Femur (tissue), 1 donor: ENCODE measurements around the gene ATP8B1.

Source experiments
- DNase-seq: peaks from one replicate; pipeline ENCODE4 v3.0.0-alpha.2; 2017

The ATP8B1 gene

DNA sequence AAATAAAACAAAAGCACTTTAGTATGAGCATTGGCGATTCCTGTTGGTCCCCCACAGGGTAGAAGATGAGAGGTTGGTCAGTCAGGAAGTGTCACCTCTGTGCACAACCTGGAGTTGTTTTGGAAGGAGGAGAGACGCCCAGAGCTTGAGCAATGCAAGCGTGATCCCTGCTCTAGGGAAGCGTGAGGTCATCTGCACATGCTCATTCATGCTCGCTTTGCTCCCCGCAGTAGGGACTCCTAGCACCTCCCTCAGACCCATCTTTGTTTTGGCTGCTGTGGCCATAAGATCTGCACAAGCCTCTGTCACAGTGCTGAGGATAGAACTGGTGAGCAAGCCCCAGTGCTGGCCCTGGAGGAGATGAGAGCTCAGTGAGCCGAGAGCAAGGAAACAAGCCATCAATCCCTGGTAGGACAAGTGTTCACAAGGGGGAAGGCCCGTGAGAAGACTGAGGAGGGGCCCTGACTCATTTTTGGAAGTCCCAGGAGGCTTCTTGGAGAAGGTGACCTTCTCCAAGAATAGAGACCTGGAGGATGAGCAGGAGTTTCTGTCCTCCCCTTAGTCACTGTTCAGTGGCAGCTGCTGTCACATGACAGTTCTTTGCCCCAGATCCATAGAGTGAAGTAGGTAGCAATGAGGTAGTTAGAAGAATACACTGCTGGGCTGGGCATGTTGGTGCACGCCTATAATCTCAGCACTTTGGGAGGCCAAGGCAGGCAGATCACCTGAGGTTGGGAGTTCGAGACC is 13.3 kb upstream of the ATP8B1 start:
- no peak for DNase-seq

DNA sequence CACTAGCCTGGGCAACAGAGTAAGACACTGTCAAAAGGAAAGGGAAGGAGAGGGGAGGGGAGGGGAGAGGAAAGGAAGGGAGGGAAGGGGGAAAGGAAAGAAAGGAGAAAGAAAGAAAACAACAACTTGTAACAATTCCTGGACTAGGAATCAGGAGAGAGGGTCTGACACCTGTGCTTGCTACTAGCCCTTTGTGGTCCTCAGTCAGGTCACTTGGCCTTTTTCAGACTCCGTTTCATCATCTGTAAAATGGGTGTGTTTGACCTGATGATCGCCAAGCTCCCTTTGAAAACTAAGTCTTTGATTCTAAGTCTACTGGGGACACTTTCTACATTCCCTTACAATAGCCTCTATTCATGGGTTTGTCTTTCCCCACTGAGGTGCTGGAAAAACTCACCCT is 11.4 kb upstream of the ATP8B1 start:
- DNase-seq = no peak

- DNase-seq = no peak
Measured at GRCh38 chr18:57813245-57813644, 10.1 kb upstream of the ATP8B1 start.

GRCh38 chr18:57812126-57812477 is 9.0 kb upstream of the ATP8B1 start:
- DNase-seq = no peak

DNA sequence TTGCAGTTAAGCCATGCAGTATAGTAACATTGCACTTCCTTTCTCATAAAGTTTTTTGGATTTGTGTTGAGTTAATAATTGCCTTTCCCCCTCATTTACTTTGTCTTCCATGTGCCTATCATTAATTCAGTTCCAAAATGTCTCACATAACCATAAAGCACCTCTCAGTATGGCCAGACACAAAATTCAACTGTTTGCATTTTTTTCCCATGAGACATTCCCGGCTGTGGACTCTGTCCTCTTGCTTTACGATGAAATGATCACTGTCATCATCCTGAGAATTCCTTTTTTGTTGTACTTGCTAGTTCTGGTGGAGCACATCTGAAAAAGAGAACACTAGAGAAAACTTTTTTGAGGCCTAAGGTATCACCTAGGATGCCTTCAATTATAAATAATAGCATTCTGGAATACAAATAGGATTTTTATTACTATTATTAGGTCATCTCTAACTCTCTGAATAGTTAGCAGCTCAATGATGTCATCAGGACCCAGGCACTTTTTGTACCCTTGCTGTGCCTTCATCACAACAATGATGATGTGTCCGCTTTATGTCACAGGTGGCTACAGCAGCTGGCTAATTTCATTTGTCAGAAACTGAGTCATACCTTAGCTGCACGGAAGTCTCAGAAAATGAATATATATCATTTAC is 8.5 kb upstream of the ATP8B1 start:
- no peak for DNase-seq

GRCh38 chr18:57809190-57809589 is 6.1 kb upstream of the ATP8B1 start:
- no peak for DNase-seq

DNA sequence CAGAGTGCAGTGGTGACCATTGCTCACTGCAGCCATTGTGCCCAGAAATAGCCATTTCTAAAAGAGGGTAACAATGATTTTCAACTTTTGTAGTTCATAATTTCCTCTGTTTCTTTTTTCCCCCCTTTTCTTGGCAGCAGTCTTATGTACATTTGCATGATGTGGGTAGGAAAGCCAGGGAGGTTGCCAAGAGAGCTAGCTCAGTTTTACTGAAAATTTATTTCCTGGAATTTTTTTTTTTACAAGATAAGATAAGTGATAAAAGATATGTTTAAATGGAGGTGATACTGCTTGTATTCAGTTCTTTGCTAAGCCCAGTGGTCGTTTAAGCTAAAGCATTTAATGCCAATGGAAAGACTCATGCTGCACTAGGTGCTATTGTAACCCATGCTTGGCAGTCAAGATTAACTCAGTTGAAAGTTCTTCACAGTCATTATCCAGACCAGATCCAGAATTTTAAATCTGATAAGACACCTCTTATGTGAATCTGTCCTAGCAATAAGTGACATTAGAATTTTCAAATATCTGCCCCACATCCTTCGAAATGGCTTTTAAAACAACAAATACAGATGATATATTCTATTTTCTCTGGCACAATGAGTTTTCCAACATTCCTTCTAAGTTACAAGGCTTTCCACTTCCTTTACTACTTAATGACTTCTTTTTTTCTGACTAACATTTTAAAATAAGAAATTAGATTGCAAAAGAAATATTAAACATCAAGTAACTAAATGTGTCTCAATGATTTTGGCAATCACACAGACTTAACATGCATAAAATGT is 4.4 kb upstream of the ATP8B1 start:
- no peak for DNase-seq

DNA sequence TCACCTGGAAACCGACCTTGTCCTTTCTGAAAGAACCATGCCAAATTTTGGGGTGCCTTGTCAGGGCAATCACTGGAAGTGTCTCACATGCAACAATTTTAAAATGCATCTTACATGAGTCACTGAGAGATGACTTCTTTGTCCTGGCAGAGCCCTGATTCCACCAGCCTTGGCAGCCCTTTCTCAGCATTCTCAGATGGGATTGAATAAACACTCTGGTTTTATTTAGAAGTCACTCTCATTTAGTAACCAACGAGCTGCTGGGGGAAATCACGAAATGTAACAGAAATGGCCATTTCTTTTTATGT is 3.8 kb upstream of the ATP8B1 start:
- DNase-seq = no peak

DNA sequence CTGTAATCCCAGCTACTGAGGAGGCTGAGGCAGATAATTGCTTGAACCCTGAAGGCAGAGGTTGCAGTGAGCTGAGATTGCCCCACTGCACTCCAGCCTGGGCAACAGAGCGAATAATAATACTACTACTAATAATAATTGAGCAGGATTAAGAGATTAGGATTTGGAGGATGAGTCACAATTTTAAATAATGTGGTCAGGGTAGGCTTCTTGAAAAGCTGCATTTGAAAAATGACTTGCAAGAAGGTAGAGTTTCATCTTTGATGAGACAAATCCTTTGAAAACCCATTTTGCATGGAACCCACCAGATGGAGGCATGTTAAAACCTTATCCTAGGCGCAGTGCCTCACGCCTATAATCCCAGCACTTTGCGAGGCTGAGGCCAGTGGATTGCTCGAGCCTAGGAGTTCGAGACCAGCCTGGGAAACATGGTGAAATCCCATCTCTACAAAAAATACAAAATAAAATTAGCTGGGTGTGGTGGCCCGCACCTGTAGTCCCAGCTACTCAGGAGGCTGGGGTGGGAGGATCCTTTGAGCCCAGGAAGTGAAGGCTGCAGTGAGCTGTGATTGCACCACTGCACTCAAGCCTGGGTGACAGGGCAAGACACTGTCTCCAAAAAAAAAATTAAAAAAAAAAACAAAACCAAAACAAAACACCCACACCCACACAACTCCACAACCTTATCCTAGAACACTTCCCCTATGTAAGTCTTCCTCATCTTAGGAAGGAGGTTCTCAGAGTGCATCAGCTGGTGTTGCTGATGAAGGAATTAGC is 3.3 kb upstream of the ATP8B1 start:
- no peak for DNase-seq

GRCh38 chr18:57805117-57805516 is 2.0 kb upstream of the ATP8B1 start:
- DNase-seq = no peak

DNA sequence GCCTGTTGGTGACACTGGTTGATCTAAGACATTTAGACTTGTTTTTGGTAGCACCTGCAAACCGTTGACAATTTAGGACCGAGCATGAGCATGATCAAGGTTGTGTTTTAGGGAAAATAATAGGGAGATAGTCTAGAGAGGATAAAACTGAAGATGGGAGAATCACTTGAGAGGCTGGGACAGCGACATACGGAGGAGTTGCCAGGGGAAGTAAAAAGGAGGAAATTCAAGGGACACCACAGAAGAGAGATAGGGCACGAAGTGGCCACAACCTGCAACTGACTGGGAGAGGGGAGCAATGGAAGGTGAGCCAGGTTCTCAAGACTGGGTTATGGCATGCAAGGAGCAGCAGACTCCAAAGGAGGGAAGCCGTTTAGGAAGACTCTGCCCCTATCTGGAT is 1.4 kb upstream of the ATP8B1 start:
- DNase-seq = no peak

- DNase-seq = no peak
Measured at GRCh38 chr18:57802213-57803102, 657 bp downstream of the ATP8B1 start.

DNA sequence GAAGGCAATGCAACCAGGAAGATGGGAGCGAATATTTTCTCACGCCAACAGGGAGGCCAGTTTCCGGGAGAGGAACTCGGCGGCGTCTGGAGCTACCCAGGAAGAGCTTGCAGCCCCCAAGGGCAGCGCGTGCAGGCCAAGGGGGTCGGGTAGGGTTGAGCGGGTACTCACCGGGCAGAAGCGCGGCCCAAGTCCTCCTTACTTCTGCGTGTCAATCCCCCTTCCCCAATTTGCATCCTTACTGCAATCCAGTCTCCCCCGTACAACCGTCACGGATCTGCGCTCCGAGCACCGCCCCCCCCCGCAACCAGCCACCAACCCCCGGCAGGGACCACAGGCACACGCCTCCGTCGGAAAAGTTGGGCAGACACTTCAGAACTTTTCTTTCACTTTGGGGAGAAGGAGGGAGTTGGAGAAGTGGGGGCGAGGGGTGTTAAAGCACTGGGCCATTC is 1.3 kb downstream of the ATP8B1 start:
- DNase-seq = no peak

DNA sequence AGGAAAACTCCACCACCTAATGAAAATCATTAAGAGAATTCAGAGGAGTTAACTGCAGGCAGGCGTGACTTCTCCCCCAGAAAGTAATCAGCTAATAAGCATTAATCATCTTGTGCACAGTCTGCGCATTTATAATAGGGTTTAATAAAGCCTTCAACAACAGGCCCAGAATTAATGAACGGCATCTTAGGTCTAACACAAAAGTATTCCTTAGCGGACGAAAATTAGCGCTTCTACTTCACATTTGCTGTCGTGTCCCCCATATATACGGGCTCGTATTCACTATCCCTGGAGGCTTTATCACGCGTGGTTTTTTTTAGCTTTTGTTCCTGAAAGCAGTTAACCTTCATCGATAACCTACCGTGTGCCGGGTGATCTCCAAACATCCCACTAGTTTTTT is 1.8 kb downstream of the ATP8B1 start:
- no peak for DNase-seq

- no peak for DNase-seq
Measured at GRCh38 chr18:57798713-57799373, 4.3 kb downstream of the ATP8B1 start.

DNA sequence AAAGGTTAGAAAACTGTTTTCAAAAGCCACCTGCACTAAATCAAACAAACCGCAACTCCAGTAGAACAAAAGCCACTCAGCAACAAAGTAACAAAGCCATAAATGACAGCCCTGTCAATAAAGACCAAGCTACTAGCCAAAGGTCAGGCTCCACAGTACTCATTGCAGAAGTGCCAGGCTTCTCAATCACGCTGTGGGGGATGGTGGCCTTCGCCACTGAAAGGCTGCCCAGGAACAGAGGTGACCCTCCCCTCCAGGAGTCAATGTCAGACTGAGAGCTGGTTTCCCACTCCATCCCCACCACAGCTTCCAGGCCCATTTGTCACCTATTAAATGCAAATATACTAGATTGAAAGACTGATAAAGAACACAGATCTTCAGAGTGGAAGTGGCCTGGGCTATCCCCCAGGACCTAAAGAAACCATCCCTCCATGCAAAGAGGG is 5.9 kb downstream of the ATP8B1 start:
- no peak for DNase-seq

GRCh38 chr18:57794951-57795728 is 8.0 kb downstream of the ATP8B1 start:
- no peak for DNase-seq

DNA sequence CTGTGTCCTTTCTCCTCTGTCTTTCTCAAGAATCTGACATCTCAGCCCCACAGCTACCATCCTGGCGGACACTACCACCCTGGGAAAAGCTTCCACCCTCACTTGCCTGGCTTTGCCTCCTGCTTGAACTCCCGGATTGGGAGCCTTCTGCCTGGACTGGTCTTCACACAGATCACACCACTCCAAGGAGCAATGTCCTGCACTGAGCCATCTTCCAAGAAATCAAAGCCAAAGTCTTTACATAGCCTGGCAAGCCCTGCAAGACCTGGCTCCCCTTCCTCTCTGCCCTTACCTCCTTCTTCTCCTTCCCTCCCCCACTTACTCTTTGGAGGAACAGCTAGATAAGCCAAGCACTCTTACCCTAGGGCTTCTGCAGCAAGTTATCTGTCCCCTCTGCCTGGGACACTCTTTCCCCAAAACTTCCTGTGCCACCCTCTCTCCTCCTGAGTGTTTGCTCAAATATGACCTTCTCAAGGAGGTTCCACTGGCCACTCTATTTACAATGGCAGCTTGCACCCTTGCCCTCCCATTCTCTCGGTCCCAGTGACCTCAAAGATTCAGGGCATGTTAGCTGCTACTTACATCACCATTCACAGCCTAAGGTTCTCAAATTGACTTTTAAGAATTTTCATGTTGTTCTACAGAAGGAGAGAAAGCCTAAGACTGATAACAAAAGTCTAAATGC is 9.7 kb downstream of the ATP8B1 start:
- DNase-seq = no peak

GRCh38 chr18:57792631-57793301 is 10.3 kb downstream of the ATP8B1 start:
- DNase-seq = no peak

- DNase-seq = no peak
Measured at GRCh38 chr18:57791911-57792310, 11.2 kb downstream of the ATP8B1 start.
